GM12878 (cell line): ENCODE results near the gene MRPS27. TPM values are rescaled to one million over a fixed set of nuclear protein-coding genes. Genes with fewer than 3 reads are reported as not detected.

Experiments used
- ATAC-seq: fragments of 200-7000 bp; cut with Tn5 transposase; 3 replicates; pipeline ENCODE4 v1.9.1; 2020; ENCODE audit warnings: mild to moderate bottlenecking, moderate library complexity
- BruUV-seq: library from RNA; stranded (reverse); fragments of 400-500 nt; replicated peaks from 2 replicates; lab custom pipeline; 2021; lab: Mats Ljungman, UMichigan
- CTCF ChIA-PET: fragments of 300-600 bp; sonication (Branson Sonifier 250); formaldehyde crosslinking; extraction: SDS; loops from one replicate; lab custom pipeline; 2021; ENCODE audit warnings: inconsistent platforms; lab: Yijun Ruan, JAX
- POLR2A ChIA-PET: fragments of 350-600 bp; formaldehyde crosslinking; extraction: SDS; loops from one replicate; lab custom pipeline; 2021; ENCODE audit warnings: inconsistent platforms; lab: Charles Lee
- RAD21 ChIA-PET: fragments of 300-600 bp; sonication (Branson Sonifier 250); formaldehyde crosslinking; loops from one replicate; lab custom pipeline; 2023; ENCODE audit warnings: antibody characterized with exemption; ENCODE audit not compliant: unreplicated experiment; lab: Charles Lee
- SMC1A ChIA-PET: fragments of 300-600 bp; sonication (Branson Sonifier 250); formaldehyde crosslinking; loops from one replicate; lab custom pipeline; 2023; ENCODE audit not compliant: unreplicated experiment, uncharacterized antibody; lab: Charles Lee
- DNase-seq: peaks from one replicate; pipeline ENCODE4 v3.0.0-alpha.2; 2011; ENCODE audit warnings: low read depth, low spot score
- FAIRE-seq: peaks from 3 replicates; lab custom pipeline; 2011; peaks lifted over from hg19 to GRCh38; lab: Jason Lieb, UNC
- H2AFZ ChIP-seq: 2 replicates; pipeline ENCODE4 v1.6.0; 2011; ENCODE audit warnings: low read depth, low read length, control low read depth; ENCODE audit not compliant: control insufficient read depth
- H3K27ac ChIP-seq: 2 replicates; pipeline ENCODE4 v1.5.1; 2011; ENCODE audit warnings: control low read depth; ENCODE audit not compliant: control insufficient read depth, insufficient read depth
- H3K27me3 ChIP-seq, 2 experiments: replicated peaks in 1 of 2; 2 replicates each; pipeline versions ENCODE4 v1.6.0 to v1.6.1; 2011; ENCODE audit warnings: low read length in 1 of 2; ENCODE audit not compliant: control insufficient read depth in 2 of 2, insufficient read depth in 2 of 2
- H3K36me3 ChIP-seq, 2 experiments: 2 replicates each; pipeline ENCODE4 v1.5.1; 2011; ENCODE audit warnings: low read length in 1 of 2; ENCODE audit not compliant: control insufficient read depth in 2 of 2, insufficient read depth in 2 of 2
- H3K4me1 ChIP-seq: 2 replicates; pipeline ENCODE4 v1.6.1; 2011; ENCODE audit warnings: mild to moderate bottlenecking, low read length, moderate library complexity, mixed read lengths; ENCODE audit not compliant: control insufficient read depth, insufficient read depth
- H3K4me2 ChIP-seq: 2 replicates; pipeline ENCODE4 v1.6.0; 2011; ENCODE audit warnings: control low read depth; ENCODE audit not compliant: control insufficient read depth, insufficient read depth
- H3K4me3 ChIP-seq: fragments of 200-600 bp; sonication (generic); 2 replicates; pipeline ENCODE4 v1.5.1; 2016
- H3K79me2 ChIP-seq: 2 replicates; pipeline ENCODE4 v1.6.0; 2011; ENCODE audit warnings: low read length; ENCODE audit not compliant: control insufficient read depth, insufficient read depth
- H3K9ac ChIP-seq: 2 replicates; pipeline ENCODE4 v1.8.0; 2011; ENCODE audit warnings: low read length, control low read depth, mixed read lengths; ENCODE audit not compliant: control insufficient read depth, insufficient read depth
- H3K9me3 ChIP-seq: replicated peaks from 3 replicates; pipeline ENCODE4 v1.5.1; 2011; ENCODE audit warnings: mild to moderate bottlenecking, low read length; ENCODE audit not compliant: control insufficient read depth, insufficient read depth
- H4K20me1 ChIP-seq: 2 replicates; pipeline ENCODE4 v1.6.0; 2011; ENCODE audit not compliant: control insufficient read depth, insufficient read depth
- ATF7 ChIP-seq: fragments of 450-650 bp; IDR thresholded peaks from 2 replicates; pipeline ENCODE4 v1.6.1; 2016; ENCODE audit warnings: low read depth, mild to moderate bottlenecking
- CBFB ChIP-seq: IDR thresholded peaks from 2 replicates; pipeline ENCODE4 v1.6.1; 2016; ENCODE audit warnings: antibody characterized with exemption, low read depth
- CBX3 ChIP-seq: fragments of 200-600 bp; sonication (generic); IDR thresholded peaks from 2 replicates; pipeline ENCODE4 v1.6.1; 2016; ENCODE audit warnings: low read depth, borderline replicate concordance
- EP300 ChIP-seq, 2 experiments: fragments of 150-350 bp in 1 of 2; IDR thresholded peaks; 2 replicates each; pipeline ENCODE4 v1.6.1; 2011 to 2012; ENCODE audit warnings: low read depth in 2 of 2, low read length in 2 of 2, borderline replicate concordance in 1 of 2, improper control_type of control experiment in 1 of 2, inconsistent platforms in 1 of 2; ENCODE audit not compliant: control insufficient read depth in 1 of 2
- IKZF2 ChIP-seq, 2 experiments: fragments of 450-650 bp; IDR thresholded peaks; 2 replicates each; pipeline ENCODE4 v1.6.1; 2017; ENCODE audit warnings: mild to moderate bottlenecking in 2 of 2, moderate library complexity in 2 of 2
- IRF5 ChIP-seq: fragments of 450-650 bp; IDR thresholded peaks from 2 replicates; pipeline ENCODE4 v1.6.1; 2017; ENCODE audit warnings: borderline replicate concordance
- LARP7 ChIP-seq: fragments of 450-650 bp; IDR thresholded peaks from 2 replicates; pipeline ENCODE4 v1.6.1; 2017; ENCODE audit warnings: mild to moderate bottlenecking
- SREBF2 ChIP-seq: IDR thresholded peaks from 2 replicates; pipeline ENCODE4 v1.6.1; 2012; ENCODE audit warnings: mild to moderate bottlenecking, low read length
- SUZ12 ChIP-seq: fragments of 200-600 bp; sonication (generic); IDR thresholded peaks from one replicate; pipeline ENCODE4 v1.6.1; 2018; ENCODE audit warnings: antibody characterized with exemption, mild to moderate bottlenecking; ENCODE audit not compliant: unreplicated experiment
- YBX1 ChIP-seq: fragments of 450-650 bp; IDR thresholded peaks from 2 replicates; pipeline ENCODE4 v1.6.1; 2016; ENCODE audit warnings: antibody characterized with exemption
- ZNF274 ChIP-seq: IDR thresholded peaks from one replicate; pipeline ENCODE4 v1.8.0; 2011; ENCODE audit not compliant: insufficient read length, insufficient read depth
- ZZZ3 ChIP-seq: IDR thresholded peaks from 2 replicates; pipeline ENCODE4 v1.6.1; 2011; ENCODE audit warnings: low read depth; ENCODE audit not compliant: control insufficient read depth, insufficient read length
- WGBS: methylation state at CpG from one replicate; pipeline ENCODE4 v1.1.6; 2016; ENCODE audit warnings: low lambda C conversion rate; ENCODE audit not compliant: insufficient replicate concordance, insufficient coverage; ENCODE audit errors: missing lambda C conversion rate; 5-methylcytosine and 5-hydroxymethylcytosine counted together
- in situ Hi-C: fragments of 300-500 bp; cut with MboI; formaldehyde crosslinking; loops from 9 replicates; pipeline ENCODE4 v1.14.3; 2018; ENCODE audit warnings: mixed read lengths
- intact Hi-C: fragments of 100-400 bp; cut with micrococcal nuclease; formaldehyde crosslinking; loops from one replicate; pipeline ENCODE4 v1.14.2; 2022; ENCODE audit not compliant: unreplicated experiment
- polyA plus RNA-seq, 11 experiments: library from polyadenylated mRNA; depleted of rRNA in 4 of 11; unstranded in 6 of 11; stranded (reverse) in 5 of 11; fragments of >200 nt; fragmentation: Nextera tagmentation in 4 of 11; fragmentation: Illumina TruSeq in 1 of 11; extraction: Ambion mirVana in 4 of 11; extraction: Trizol in 1 of 11; gene quantifications; 1 replicate in 1 of 11; 2 replicates in 10 of 11; pipeline versions ENCODE4 v1.2.1 to v1.2.3, GENCODE V29; 2011 to 2016; ENCODE audit warnings: inconsistent platforms in 2 of 11, missing spikeins in 2 of 11, low read depth in 1 of 11
- total RNA-seq, 4 experiments: library from RNA; depleted of rRNA in 3 of 4; stranded (reverse); fragments of >200 nt in 3 of 4; fragmentation: Illumina TruSeq in 1 of 4; extraction: Trizol in 1 of 4; gene quantifications; 2 replicates each; pipeline versions ENCODE4 v1.2.1 to v1.2.3, GENCODE V29; 2013 to 2021

MRPS27 gene
- total and polyA plus RNA-seq, 10 of the 15 experiments (the other 5 are each of a cell fraction or from before 2014, with no cell fraction given): 61.0 to 128 (median 93.0) TPM

GRCh38 chr5:72199681-72200080 lies 120.4 kb downstream of the MRPS27 start:
- H3K4me1 ChIP-seq: peaks cover 14% of the 10 kb centered on the region
- intact Hi-C loops: no loop called here
- in situ Hi-C loops: no loop called here
- ATAC-seq (no peak), DNase-seq (no peak), FAIRE-seq (no peak)
- SMC1A ChIA-PET: no interaction called here
- no peaks in the 10 kb centered on the region for H3K36me3 ChIP-seq
- POLR2A ChIA-PET: no interaction called here
- H2AFZ ChIP-seq: no peak overlapping the region
- H3K79me2 ChIP-seq: no peaks in the 10 kb centered on the region
- no peak overlapping the region for H3K4me2 ChIP-seq
- no peaks in the 10 kb centered on the region; a peak in 1 of 4 replicates for H3K27me3 ChIP-seq
- TF ChIP-seq SREBF2 (no peak), CBX3 (no peak), ZZZ3 (no peak)
- no peak overlapping the region for H3K27ac ChIP-seq
- H3K9ac ChIP-seq: no peak overlapping the region
- CTCF ChIA-PET: interaction anchor here (0.9 kb wide), 1 partner anchor 15 kb away, joined by 3 read pairs; no protein-coding TSS in a partner anchor
- no peaks in the 10 kb centered on the region; the same call in 1 of the 2 replicates for H4K20me1 ChIP-seq
- WGBS: 85% methylated on average over 15 of the region's 15 CpGs
- H3K4me3 ChIP-seq: no peak overlapping the region
- RAD21 ChIA-PET: no interaction called here
- H3K9me3 ChIP-seq: peaks cover 15% of the 10 kb centered on the region; the same call in 2 of the 3 replicates
- BruUV-seq: no TSS peak

- H3K79me2 ChIP-seq: no peaks in the 10 kb centered on the region
- no peak overlapping the region for H2AFZ ChIP-seq
- ChIA-PET CTCF (no interaction called here), POLR2A (no interaction called here), RAD21 (no interaction called here), SMC1A (no interaction called here)
- WGBS: 96% methylated on average over 5 of the region's 5 CpGs
- no peak overlapping the region for H3K9ac ChIP-seq
- in situ Hi-C loops: no loop called here
- peaks cover 15% of the 10 kb centered on the region; the same call in 2 of the 3 replicates for H3K9me3 ChIP-seq
- H3K36me3 ChIP-seq: no peaks in the 10 kb centered on the region
- DNase-seq (no peak), FAIRE-seq (no peak), ATAC-seq (no peak)
- no peak overlapping the region for H3K27ac ChIP-seq
- H3K4me3 ChIP-seq: no peak overlapping the region
- H3K4me2 ChIP-seq: no peak overlapping the region
- intact Hi-C loops: no loop called here
- peaks cover 16% of the 10 kb centered on the region for H3K4me1 ChIP-seq
- H3K27me3 ChIP-seq: peaks cover 0 to 4% of the 10 kb centered on the region in 2 experiments; a peak in 1 of 4 replicates
- no peaks in the 10 kb centered on the region; the same call in 1 of the 2 replicates for H4K20me1 ChIP-seq
- no TSS peak for BruUV-seq
- TF ChIP-seq LARP7 (no peak), SUZ12 (no peak), YBX1 (no peak), IRF5 (no peak), EP300 (IDR thresholded peaks at IDR 0.05; ENCODE audit: borderline replicate concordance in 1 of 2, control insufficient read depth in 1 of 2, low read depth in 2 of 2, low read length in 2 of 2) (no peak), IKZF2 (IDR thresholded peaks at IDR 0.05) (no peak), ZNF274 (no peak), SREBF2 (no peak), ATF7 (no peak), CBFB (no peak)
These were observed 122.6 kb downstream of the MRPS27 start for GRCh38 chr5:72197393-72197792.
